Right lobe of liver (tissue), 6 donors: ENCODE results near the gene CROCC2. TPM values are rescaled to one million over a fixed set of nuclear protein-coding genes. Genes with fewer than 3 reads are reported as not detected.

Experiments
- ATAC-seq, 4 donors: fragments of 200-7000 bp; cut with Tn5 transposase; one replicate each; pipeline ENCODE4 v1.9.1; 2020; ENCODE audit warnings: mild to moderate bottlenecking in 4 of 4, moderate library complexity in 4 of 4
- DNase-seq, 3 donors: peaks; one replicate each; pipeline ENCODE4 v3.0.0-alpha.2; 2020
- H3K27ac ChIP-seq, 3 donors: fragments of 200-600 bp; one replicate each; pipeline ENCODE4 v1.8.0; 2022
- H3K27me3 ChIP-seq, 2 donors: fragments of 200-600 bp; one replicate each; pipeline ENCODE4 v1.8.0; 2022
- H3K36me3 ChIP-seq, 4 donors: fragments of 200-600 bp; sonication (generic) in 1 of 4; one replicate each; pipeline versions ENCODE4 v1.5.1 to v1.8.0; 2017 to 2022; ENCODE audit warnings: control low read depth in 1 of 4
- H3K4me1 ChIP-seq, 4 donors: fragments of 200-600 bp; sonication (generic) in 1 of 4; one replicate each; pipeline versions ENCODE4 v1.5.1 to v1.8.0; 2017 to 2022; ENCODE audit warnings: control low read depth in 1 of 4
- H3K4me3 ChIP-seq, 3 donors: fragments of 200-600 bp; one replicate each; pipeline ENCODE4 v1.8.0; 2022
- H3K9me3 ChIP-seq, 4 donors: fragments of 200-600 bp; sonication (generic) in 1 of 4; one replicate each; pipeline versions ENCODE4 v1.5.1 to v1.8.0; 2017 to 2022; ENCODE audit warnings: control low read depth in 1 of 4
- CTCF ChIP-seq, 4 donors: fragments of 200-600 bp in 3 of 4; fragments of 450-650 bp in 1 of 4; IDR thresholded peaks; one replicate each; pipeline versions ENCODE4 v1.5.1 to v1.8.0; 2016 to 2022; ENCODE audit warnings: antibody characterized with exemption in 4 of 4, mild to moderate bottlenecking in 2 of 4
- POLR2A ChIP-seq: fragments of 450-650 bp; IDR thresholded peaks from one replicate; pipeline ENCODE4 v1.6.1; 2017; ENCODE audit warnings: antibody characterized with exemption, mild to moderate bottlenecking
- WGBS: methylation state at CpG from one replicate; pipeline ENCODE4 v1.1.6; 2018; ENCODE audit warnings: low coverage, low lambda C conversion rate; ENCODE audit not compliant: insufficient coverage; ENCODE audit errors: missing lambda C conversion rate; 5-methylcytosine and 5-hydroxymethylcytosine counted together
- intact Hi-C, 2 donors: fragments of 100-400 bp; cut with DNase I; formaldehyde crosslinking; loops; one replicate each; pipeline versions ENCODE4 v1.11.2 to v1.14.1; 2022
- total RNA-seq, 6 experiments: library from RNA; depleted of rRNA in 2 of 6; stranded (reverse); fragments of >200 nt in 2 of 6; fragmentation: NEBNext Ultra II Directional in 3 of 6; extraction: Animal tissue kit (Norgen Biotek cat#: 25700) in 3 of 6; gene quantifications; one replicate each; pipeline versions ENCODE4 v1.1.0 to v1.2.4, GENCODE V29; 2016 to 2023
- donor health status: DM: no; HTN: yes; CAD: no.
- donor health status: DM: no; HTN: no; CAD: no.
- donor health status: DM: no; HTN: no; CAD: no.
- donor health status: DM: no; HTN: yes; CAD: no.
- donor health status: DM: no; HTN: yes; CAD: no.

CROCC2 gene
- total RNA-seq, 6 experiments from 2014 or later, result 0.06 to 0.15 (median 0.12) TPM; not detected in 1

- no peak for ATAC-seq
- 67% methylated on average over 4 of the region's 28 CpGs for WGBS
- Histone ChIP-seq H3K4me3 (no peak overlapping the region), H3K36me3 (no peaks in the 10 kb centered on the region), H3K4me1 (peaks cover 0 to 9% (median 2%) of the 10 kb centered on the region in 4 donors), H3K9me3 (no peaks in the 10 kb centered on the region), H3K27ac (peak overlapping the region; percentile 8 to 26 (median 24)), H3K27me3 (no peaks in the 10 kb centered on the region)
- DNase-seq, result peak in 1 of 3 donors; percentile 48
- intact Hi-C loops, result no loop called here
- TF ChIP-seq CTCF (IDR thresholded peaks at IDR 0.05) (no peak), POLR2A (no peak)
These were observed 59.8 kb downstream of the CROCC2 start for GRCh38 chr2:240965905-240966456.

- Histone ChIP-seq H3K27ac (no peak overlapping the region), H3K4me3 (no peak overlapping the region), H3K27me3 (no peaks in the 10 kb centered on the region), H3K36me3 (no peaks in the 10 kb centered on the region), H3K4me1 (peaks cover 0 to 6% (median 0%) of the 10 kb centered on the region in 4 donors), H3K9me3 (no peaks in the 10 kb centered on the region)
- intact Hi-C loops, result no loop called here
- ATAC-seq (no peak), DNase-seq (no peak)
- TF ChIP-seq POLR2A, result no peak
- TF ChIP-seq CTCF (IDR thresholded peaks at IDR 0.05), result no peak
- no CpG with 5 or more reads among the region's 10 CpGs for WGBS
These were observed 60.3 kb downstream of the CROCC2 start for GRCh38 chr2:240966457-240966905.

GRCh38 chr2:240966906-240967680 lies 61.0 kb downstream of the CROCC2 start:
- no peak overlapping the region for H3K4me3 ChIP-seq
- WGBS, result 78% methylated on average over 13 of the region's 32 CpGs
- no peaks in the 10 kb centered on the region for H3K36me3 ChIP-seq
- ATAC-seq, result no peak
- H3K27ac ChIP-seq, result no peak overlapping the region
- DNase-seq, result peak in 2 of 3 donors; percentile 47 to 59
- H3K27me3 ChIP-seq, result no peaks in the 10 kb centered on the region
- H3K4me1 ChIP-seq, result peaks cover 0 to 6% (median 0%) of the 10 kb centered on the region in 4 donors
- no peaks in the 10 kb centered on the region for H3K9me3 ChIP-seq
- intact Hi-C loops, result no loop called here
- TF ChIP-seq POLR2A, result no peak
- TF ChIP-seq CTCF (IDR thresholded peaks at IDR 0.05), result no peak

GRCh38 chr2:240967681-240968621 lies 61.8 kb downstream of the CROCC2 start:
- intact Hi-C loops, result no loop called here
- H3K4me3 ChIP-seq, result no peak overlapping the region
- H3K27me3 ChIP-seq, result no peaks in the 10 kb centered on the region
- 88% methylated on average over 9 of the region's 34 CpGs for WGBS
- TF ChIP-seq POLR2A, result no peak
- no peak for TF ChIP-seq CTCF (IDR thresholded peaks at IDR 0.05)
- DNase-seq, result peak in 1 of 3 donors; percentile 46
- H3K36me3 ChIP-seq, result no peaks in the 10 kb centered on the region
- H3K4me1 ChIP-seq, result peaks cover 0 to 6% (median 0%) of the 10 kb centered on the region in 4 donors
- H3K9me3 ChIP-seq, result no peaks in the 10 kb centered on the region
- no peak overlapping the region for H3K27ac ChIP-seq
- no peak for ATAC-seq
